Activated CD4-positive, alpha-beta T cell treated with anti-CD3 and anti-CD28 coated beads, Interleukin-2, amount 50 U/mL, for 16 hours (primary cell): ENCODE data around the gene GPR35.

Source experiments
- DNase-seq: peaks from one replicate; pipeline ENCODE4 v3.0.0-alpha.2; 2020

The GPR35 gene

GRCh38 chr2:240589375-240589774, 35.9 kb upstream of the GPR35 start:
- DNase-seq: no peak

- DNase-seq: no peak
Observed at GRCh38 chr2:240589850-240590525, 35.3 kb upstream of the GPR35 start.

GRCh38 chr2:240590681-240591111, 34.6 kb upstream of the GPR35 start:
- DNase-seq: no peak

GRCh38 chr2:240591226-240591625, 34.1 kb upstream of the GPR35 start:
- no peak for DNase-seq

GRCh38 chr2:240591784-240592183, 33.5 kb upstream of the GPR35 start:
- DNase-seq: no peak

- no peak for DNase-seq
Observed at GRCh38 chr2:240593026-240593702, 32.1 kb upstream of the GPR35 start.

GRCh38 chr2:240593703-240594451, 31.4 kb upstream of the GPR35 start:
- no peak for DNase-seq

- no peak for DNase-seq
Observed at GRCh38 chr2:240594511-240595380, 30.5 kb upstream of the GPR35 start.

- DNase-seq: peak; percentile 48
Observed at GRCh38 chr2:240595381-240596079, 29.8 kb upstream of the GPR35 start.

- DNase-seq: no peak
Observed at GRCh38 chr2:240596080-240596460, 29.2 kb upstream of the GPR35 start.

- DNase-seq: no peak
Observed at GRCh38 chr2:240596491-240596931, 28.8 kb upstream of the GPR35 start.

GRCh38 chr2:240597054-240597418, 28.2 kb upstream of the GPR35 start:
- DNase-seq: no peak

- no peak for DNase-seq
Observed at GRCh38 chr2:240597419-240598181, 27.7 kb upstream of the GPR35 start.

GRCh38 chr2:240598311-240598911, 26.9 kb upstream of the GPR35 start:
- no peak for DNase-seq

GRCh38 chr2:240599141-240599583, 26.1 kb upstream of the GPR35 start:
- no peak for DNase-seq

GRCh38 chr2:240600451-240600961, 24.8 kb upstream of the GPR35 start:
- DNase-seq: no peak

GRCh38 chr2:240601061-240601830, 24.0 kb upstream of the GPR35 start:
- DNase-seq: no peak

- DNase-seq: no peak
Observed at GRCh38 chr2:240601831-240602160, 23.5 kb upstream of the GPR35 start.

GRCh38 chr2:240602266-240603050, 22.8 kb upstream of the GPR35 start:
- DNase-seq: no peak
